ENCODE measurements around the gene IQCK.

GRCh38 chr16:19713697-19714096, 4.4 kb upstream of the IQCK start:
- TF ChIP-seq CEBPB (IDR thresholded peaks at IDR 0.05), result no peak
- TF ChIP-seq REST (IDR thresholded peaks at IDR 0.05; ENCODE audit: low read depth), result no peak
- no peak for TF ChIP-seq FOXM1 (IDR thresholded peaks at IDR 0.05; ENCODE audit: borderline replicate concordance, low read depth)
- no peak for TF ChIP-seq TAF1 (IDR thresholded peaks at IDR 0.05; ENCODE audit: low read depth)
- TF ChIP-seq ZBTB7A (IDR thresholded peaks at IDR 0.05; ENCODE audit: low read depth), result no peak
- TF ChIP-seq NFIC (IDR thresholded peaks at IDR 0.05), result no peak

All from Ishikawa (cell line).